OCI-LY7 (cell line): Measurements from ENCODE around the gene ZNF592. TPM values are rescaled to one million over a fixed set of nuclear protein-coding genes. Genes with fewer than 3 reads are reported as not detected.

ENCODE experiments used
- BruUV-seq: library from RNA; stranded (reverse); fragments of 400-500 nt; replicated peaks from 2 replicates; lab custom pipeline; 2021; lab: Mats Ljungman, UMichigan
- CTCF ChIA-PET: fragments of 300-600 bp; sonication (Branson Sonifier 250); formaldehyde crosslinking; loops from one replicate; lab custom pipeline; 2022; ENCODE audit warnings: antibody characterized with exemption; ENCODE audit not compliant: unreplicated experiment; lab: Charles Lee
- POLR2A ChIA-PET: fragments of 300-600 bp; sonication (Branson Sonifier 250); formaldehyde crosslinking; loops from one replicate; lab custom pipeline; 2022; ENCODE audit warnings: antibody characterized with exemption; lab: Charles Lee
- DNase-seq: peaks from one replicate; pipeline ENCODE4 v3.0.0-alpha.2; 2015; ENCODE audit warnings: low spot score
- H2AFZ ChIP-seq: fragments of 200-600 bp; sonication (generic), shearing (Covaris generic); 2 replicates; pipeline ENCODE4 v1.6.1; 2014; ENCODE audit warnings: mild to moderate bottlenecking, antibody characterized with exemption, low read length, moderate library complexity
- H3K27ac ChIP-seq: fragments of 200-600 bp; sonication (generic); 2 replicates; pipeline ENCODE4 v1.5.1; 2014; ENCODE audit warnings: mixed run types, low read depth, mild to moderate bottlenecking, moderate library complexity, low read length, inconsistent platforms; ENCODE audit not compliant: poor library complexity, severe bottlenecking
- H3K36me3 ChIP-seq: fragments of 200-600 bp; sonication (generic); 2 replicates; pipeline ENCODE4 v1.6.1; 2014; ENCODE audit warnings: mild to moderate bottlenecking, antibody characterized with exemption, low read length, moderate library complexity, mixed read lengths; ENCODE audit not compliant: insufficient read depth
- H3K4me1 ChIP-seq: fragments of 200-600 bp; sonication (generic); 2 replicates; pipeline ENCODE4 v1.5.1; 2014; ENCODE audit warnings: mild to moderate bottlenecking, low read length; ENCODE audit not compliant: insufficient read depth, poor library complexity, severe bottlenecking
- H3K4me2 ChIP-seq: fragments of 200-600 bp; sonication (generic); 2 replicates; pipeline ENCODE4 v1.6.1; 2014; ENCODE audit warnings: mild to moderate bottlenecking, low read length
- H3K4me3 ChIP-seq: fragments of 200-600 bp; sonication (generic); 2 replicates; pipeline ENCODE4 v1.5.1; 2014; ENCODE audit warnings: mild to moderate bottlenecking, low read depth, low read length; ENCODE audit not compliant: poor library complexity, severe bottlenecking
- H3K79me2 ChIP-seq: fragments of 200-600 bp; sonication (generic); 2 replicates; pipeline ENCODE4 v1.6.1; 2016; ENCODE audit warnings: low read depth, mild to moderate bottlenecking, low read length, moderate library complexity, mixed read lengths; ENCODE audit not compliant: insufficient read depth
- H3K9me2 ChIP-seq: fragments of 200-600 bp; sonication (generic); 2 replicates; pipeline ENCODE4 v1.6.1; 2016; ENCODE audit warnings: mild to moderate bottlenecking, low read length, mixed read lengths; ENCODE audit not compliant: insufficient read depth
- H3K9me3 ChIP-seq: fragments of 200-600 bp; sonication (generic); 2 replicates; pipeline ENCODE4 v1.6.1; 2014; ENCODE audit warnings: mild to moderate bottlenecking, mixed run types, low read length, mixed read lengths
- H4K20me1 ChIP-seq: fragments of 200-600 bp; sonication (generic); 2 replicates; pipeline ENCODE4 v1.6.1; 2014; ENCODE audit warnings: mild to moderate bottlenecking, antibody characterized with exemption, low read length, moderate library complexity, mixed read lengths; ENCODE audit not compliant: insufficient read depth
- EZH2phosphoT487 ChIP-seq: fragments of 200-600 bp; sonication (generic); IDR thresholded peaks from 2 replicates; pipeline ENCODE4 v1.6.1; 2018; ENCODE audit warnings: low read depth, borderline replicate concordance, mild to moderate bottlenecking, mixed run types, antibody characterized with exemption, low read length, moderate library complexity, mixed read lengths
- intact Hi-C: fragments of 100-400 bp; cut with micrococcal nuclease; formaldehyde crosslinking; loops from one replicate; pipeline ENCODE4 v1.10.0; 2022; ENCODE audit not compliant: unreplicated experiment
- total RNA-seq, 2 experiments: library from RNA; depleted of rRNA in 1 of 2; stranded (reverse); fragments of >200 nt in 1 of 2; shearing (Covaris generic) in 1 of 2; gene quantifications; 2 replicates each; pipeline ENCODE4 v1.2.3, GENCODE V29; 2014 to 2022
- TF ChIP-seq, protein P1 (sequence below): fragments of 200-600 bp; sonication (generic); conservative IDR thresholded peaks from 2 replicates; pipeline ENCODE4 v1.5.1; 2014; ENCODE audit warnings: mild to moderate bottlenecking, antibody characterized with exemption, low read length, moderate library complexity, mixed read lengths

ZNF592 gene
- total RNA-seq, 2 experiments from 2014 or later = 23.0 to 41.3 TPM

DNA sequence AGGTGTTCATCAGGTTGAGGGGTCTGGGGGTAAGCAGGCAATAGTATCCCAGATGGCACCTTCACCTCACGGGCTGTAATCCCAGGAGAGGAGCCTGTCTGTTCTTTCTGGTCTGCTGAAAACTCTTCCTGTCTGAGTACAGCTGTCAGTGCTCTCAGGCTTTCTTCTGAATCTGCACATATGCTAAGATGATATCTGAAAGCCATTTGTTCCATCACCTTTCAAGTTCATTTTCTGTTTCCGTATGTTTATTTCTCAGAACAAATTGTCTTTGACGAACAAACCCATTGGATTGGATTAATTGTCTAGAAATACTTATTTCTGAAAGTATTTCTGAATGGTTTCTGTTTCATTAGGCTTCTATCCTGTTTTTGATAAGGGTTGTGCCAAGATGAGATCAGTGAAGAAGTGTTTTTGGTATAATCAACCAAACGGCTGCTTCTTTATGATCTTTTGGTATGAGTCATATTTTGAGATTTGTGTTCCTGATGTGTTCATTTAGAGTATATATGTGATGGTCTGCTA, 13.3 kb downstream of the ZNF592 start:
- TF ChIP-seq EZH2phosphoT487 = no peak
- TF ChIP-seq, protein P1, sequence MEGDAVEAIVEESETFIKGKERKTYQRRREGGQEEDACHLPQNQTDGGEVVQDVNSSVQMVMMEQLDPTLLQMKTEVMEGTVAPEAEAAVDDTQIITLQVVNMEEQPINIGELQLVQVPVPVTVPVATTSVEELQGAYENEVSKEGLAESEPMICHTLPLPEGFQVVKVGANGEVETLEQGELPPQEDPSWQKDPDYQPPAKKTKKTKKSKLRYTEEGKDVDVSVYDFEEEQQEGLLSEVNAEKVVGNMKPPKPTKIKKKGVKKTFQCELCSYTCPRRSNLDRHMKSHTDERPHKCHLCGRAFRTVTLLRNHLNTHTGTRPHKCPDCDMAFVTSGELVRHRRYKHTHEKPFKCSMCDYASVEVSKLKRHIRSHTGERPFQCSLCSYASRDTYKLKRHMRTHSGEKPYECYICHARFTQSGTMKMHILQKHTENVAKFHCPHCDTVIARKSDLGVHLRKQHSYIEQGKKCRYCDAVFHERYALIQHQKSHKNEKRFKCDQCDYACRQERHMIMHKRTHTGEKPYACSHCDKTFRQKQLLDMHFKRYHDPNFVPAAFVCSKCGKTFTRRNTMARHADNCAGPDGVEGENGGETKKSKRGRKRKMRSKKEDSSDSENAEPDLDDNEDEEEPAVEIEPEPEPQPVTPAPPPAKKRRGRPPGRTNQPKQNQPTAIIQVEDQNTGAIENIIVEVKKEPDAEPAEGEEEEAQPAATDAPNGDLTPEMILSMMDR = no peak
- peaks cover 34% of the 10 kb centered on the region for H3K4me1 ChIP-seq
- H3K4me2 ChIP-seq = peak overlapping the region; percentile 40; the same call in 1 of the 2 replicates
- intact Hi-C loops = no loop called here
- no peaks in the 10 kb centered on the region for H3K9me3 ChIP-seq
- ChIA-PET POLR2A (no interaction called here), CTCF (no interaction called here)
- no TSS peak for BruUV-seq
- H3K4me3 ChIP-seq = no peak overlapping the region
- peaks cover 89% of the 10 kb centered on the region for H3K79me2 ChIP-seq
- peak; percentile 41 for DNase-seq
- peaks cover 35% of the 10 kb centered on the region for H4K20me1 ChIP-seq
- H3K9me2 ChIP-seq = no peaks in the 10 kb centered on the region
- no peak overlapping the region for H2AFZ ChIP-seq
- peak overlapping the region; percentile 3 for H3K27ac ChIP-seq
- H3K36me3 ChIP-seq = peaks cover 44% of the 10 kb centered on the region

DNA sequence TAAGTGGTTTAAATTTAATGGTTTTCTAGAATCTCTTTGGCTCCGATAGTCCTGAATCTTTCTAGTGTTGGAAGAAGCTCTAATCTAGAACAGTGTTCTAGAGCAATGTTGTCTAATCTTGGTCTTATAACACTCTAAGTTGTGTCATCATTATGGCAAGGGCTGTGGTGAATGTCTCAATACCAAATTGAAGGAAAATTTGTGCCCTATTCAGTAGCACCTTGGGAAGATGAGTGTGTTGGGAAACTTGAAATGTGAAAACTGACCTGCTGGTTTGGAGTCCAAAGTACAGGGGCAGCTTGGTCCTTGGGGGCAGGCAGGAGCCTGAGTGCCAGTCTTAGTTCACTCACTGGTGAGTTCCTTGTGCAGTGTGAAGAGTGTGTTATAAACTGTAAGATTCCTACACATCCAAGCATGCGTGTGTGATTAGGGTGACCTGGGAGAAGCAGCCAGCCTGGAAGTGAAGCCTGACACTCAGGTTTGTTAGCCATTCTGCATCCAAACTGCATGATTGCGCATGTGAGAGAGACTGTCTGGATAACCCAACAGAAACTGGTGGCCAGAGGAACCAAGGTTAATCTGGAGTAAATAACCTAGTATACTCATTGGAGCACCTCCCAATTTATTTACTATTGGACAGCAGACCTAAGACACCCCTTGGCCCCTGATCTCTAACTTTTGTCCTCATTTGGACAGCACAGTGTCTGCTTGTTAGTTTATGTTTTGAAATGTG, 14.6 kb downstream of the ZNF592 start:
- Histone ChIP-seq H3K27ac (no peak overlapping the region), H3K9me2 (no peaks in the 10 kb centered on the region), H3K4me1 (peaks cover 34% of the 10 kb centered on the region), H3K36me3 (peaks cover 53% of the 10 kb centered on the region), H3K9me3 (no peaks in the 10 kb centered on the region), H4K20me1 (peaks cover 35% of the 10 kb centered on the region), H3K79me2 (peaks cover 83% of the 10 kb centered on the region), H3K4me3 (no peak overlapping the region), H3K4me2 (no peak overlapping the region), H2AFZ (no peak overlapping the region)
- ChIA-PET POLR2A (no interaction called here), CTCF (no interaction called here)
- TF ChIP-seq EZH2phosphoT487 = no peak
- TF ChIP-seq, protein P1 = no peak
- BruUV-seq = no TSS peak
- intact Hi-C loops = no loop called here
- no peak for DNase-seq

DNA sequence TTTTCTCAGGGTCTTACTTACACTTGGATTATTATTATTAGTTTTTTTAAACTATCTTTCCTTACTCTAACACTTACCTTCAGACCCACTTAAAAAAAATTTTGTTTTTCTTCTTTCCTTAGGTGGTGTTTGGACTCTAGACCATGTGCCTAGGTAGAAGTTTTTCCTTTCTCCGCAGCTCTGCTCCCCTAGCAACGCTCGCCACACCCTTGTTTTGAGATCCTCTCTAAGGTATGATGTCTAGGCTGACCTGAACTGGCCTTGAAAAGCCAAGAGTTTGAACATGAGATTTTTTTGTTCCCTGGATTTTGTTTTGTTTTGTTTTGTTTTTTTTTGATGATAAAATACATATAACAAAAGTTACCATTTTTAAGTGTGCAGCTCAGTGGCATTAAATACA, 16.2 kb downstream of the ZNF592 start:
- Histone ChIP-seq H3K9me3 (no peaks in the 10 kb centered on the region), H4K20me1 (peaks cover 26% of the 10 kb centered on the region), H2AFZ (no peak overlapping the region), H3K4me1 (peaks cover 29% of the 10 kb centered on the region), H3K27ac (no peak overlapping the region), H3K9me2 (no peaks in the 10 kb centered on the region), H3K4me3 (no peak overlapping the region), H3K36me3 (peaks cover 69% of the 10 kb centered on the region), H3K4me2 (no peak overlapping the region), H3K79me2 (peaks cover 78% of the 10 kb centered on the region)
- ChIA-PET CTCF (no interaction called here), POLR2A (interaction anchor here (0.5 to 2.0 kb wide), 3 partner anchors 13 to 148 kb away, joined by 3 to 7 read pairs (median 3); no protein-coding TSS in a partner anchor)
- intact Hi-C loops = no loop called here
- no peak for DNase-seq
- BruUV-seq = no TSS peak
- no peak for TF ChIP-seq EZH2phosphoT487
- TF ChIP-seq, protein P1 = no peak
